ENCODE results near the gene DEPDC1B.

DNA sequence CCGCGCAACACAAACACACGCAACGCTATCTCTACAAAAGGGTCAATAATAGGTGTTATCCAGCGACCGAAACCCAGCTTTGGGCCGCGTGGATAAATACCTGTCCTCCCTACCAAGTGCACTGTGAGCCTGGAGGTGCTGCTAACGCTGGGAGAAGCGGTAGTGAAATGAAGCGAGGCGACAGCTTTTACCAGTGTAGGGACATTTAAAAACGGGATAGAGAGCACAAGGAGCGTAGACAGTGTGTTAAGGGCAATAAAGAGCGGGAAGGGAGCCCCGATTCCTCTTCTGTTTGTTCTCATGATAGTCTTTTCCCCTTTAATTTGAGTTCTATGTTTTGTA, 421 bp upstream of the DEPDC1B start:
- TF ChIP-seq, protein P1, sequence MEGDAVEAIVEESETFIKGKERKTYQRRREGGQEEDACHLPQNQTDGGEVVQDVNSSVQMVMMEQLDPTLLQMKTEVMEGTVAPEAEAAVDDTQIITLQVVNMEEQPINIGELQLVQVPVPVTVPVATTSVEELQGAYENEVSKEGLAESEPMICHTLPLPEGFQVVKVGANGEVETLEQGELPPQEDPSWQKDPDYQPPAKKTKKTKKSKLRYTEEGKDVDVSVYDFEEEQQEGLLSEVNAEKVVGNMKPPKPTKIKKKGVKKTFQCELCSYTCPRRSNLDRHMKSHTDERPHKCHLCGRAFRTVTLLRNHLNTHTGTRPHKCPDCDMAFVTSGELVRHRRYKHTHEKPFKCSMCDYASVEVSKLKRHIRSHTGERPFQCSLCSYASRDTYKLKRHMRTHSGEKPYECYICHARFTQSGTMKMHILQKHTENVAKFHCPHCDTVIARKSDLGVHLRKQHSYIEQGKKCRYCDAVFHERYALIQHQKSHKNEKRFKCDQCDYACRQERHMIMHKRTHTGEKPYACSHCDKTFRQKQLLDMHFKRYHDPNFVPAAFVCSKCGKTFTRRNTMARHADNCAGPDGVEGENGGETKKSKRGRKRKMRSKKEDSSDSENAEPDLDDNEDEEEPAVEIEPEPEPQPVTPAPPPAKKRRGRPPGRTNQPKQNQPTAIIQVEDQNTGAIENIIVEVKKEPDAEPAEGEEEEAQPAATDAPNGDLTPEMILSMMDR (conservative IDR thresholded peaks at IDR 0.05; ENCODE audit: low read depth, low read length), result no peak
- no peak for TF ChIP-seq EZH2 (IDR thresholded peaks at IDR 0.05; ENCODE audit: borderline replicate concordance, low read depth, low read length, poor library complexity, severe bottlenecking)
